OCI-LY3 (cell line): ENCODE data around the gene IGFN1.

Source experiments
- CTCF ChIP-seq: fragments of 200-600, 300-600 bp; sonication (generic); IDR thresholded peaks from 2 replicates; pipeline ENCODE4 v1.5.1; 2014; ENCODE audit warnings: antibody characterized with exemption, low read length, low read depth
- EZH2phosphoT487 ChIP-seq: fragments of 200-600 bp; shearing (Covaris generic); IDR thresholded peaks from 2 replicates; pipeline ENCODE4 v1.6.1; 2018; ENCODE audit warnings: antibody characterized with exemption, mixed run types, low read depth

- TF ChIP-seq EZH2phosphoT487 (no peak), CTCF (no peak)
These were observed 36.4 kb downstream of the IGFN1 start for GRCh38 chr1:201226859-201227488.
